D721Med (cell line): ENCODE results near the gene ACKR4.
"Not testable (repeated sequence)": the region's sequence is repeated elsewhere in the genome, so short reads cannot be mapped to it uniquely, and the experiment has no call there.

ENCODE experiments used
- DNase-seq: peaks from one replicate; pipeline ENCODE4 v3.0.0; 2011; ENCODE audit warnings: low spot score; ENCODE audit not compliant: insufficient read length
- FAIRE-seq: peaks from 2 replicates; lab custom pipeline; 2011; peaks lifted over from hg19 to GRCh38; lab: Jason Lieb, UNC
- CTCF ChIP-seq: IDR thresholded peaks from 2 replicates; pipeline ENCODE4 v1.5.1; 2012; ENCODE audit warnings: mild to moderate bottlenecking, control low read depth; ENCODE audit not compliant: insufficient read depth; ENCODE audit errors: missing control alignments

ACKR4 gene

GRCh38 chr3:132637590-132637989 is 40.5 kb downstream of the ACKR4 start:
- no peak for DNase-seq
- no peak for TF ChIP-seq CTCF
- no peak for FAIRE-seq

- DNase-seq (no peak), FAIRE-seq (no peak)
- no peak for TF ChIP-seq CTCF
Observed at GRCh38 chr3:132638706-132639105, 41.6 kb downstream of the ACKR4 start.

GRCh38 chr3:132641427-132641826 is 44.4 kb downstream of the ACKR4 start:
- FAIRE-seq, DNase-seq: not testable (repeated sequence)

GRCh38 chr3:132641837-132642538 is 44.9 kb downstream of the ACKR4 start:
- DNase-seq (no peak), FAIRE-seq (peak; percentile 85)
- peak; percentile 69 for TF ChIP-seq CTCF

- no peak for TF ChIP-seq CTCF
- no peak for FAIRE-seq
- DNase-seq: no peak
Observed at GRCh38 chr3:132642539-132642847, 45.4 kb downstream of the ACKR4 start.

GRCh38 chr3:132643366-132643765 is 46.3 kb downstream of the ACKR4 start:
- DNase-seq (no peak), FAIRE-seq (no peak)
- no peak for TF ChIP-seq CTCF

- TF ChIP-seq CTCF: no peak
- DNase-seq: no peak
- no peak for FAIRE-seq
Observed at GRCh38 chr3:132645058-132645457, 48.0 kb downstream of the ACKR4 start.

GRCh38 chr3:132650153-132650552 is 53.1 kb downstream of the ACKR4 start:
- DNase-seq (no peak), FAIRE-seq (no peak)
- TF ChIP-seq CTCF: no peak
